ENCODE results near the gene RAB14. TPM values are rescaled to one million over a fixed set of nuclear protein-coding genes. Genes with fewer than 3 reads are reported as not detected.

The RAB14 gene
- total and polyA plus RNA-seq, 2 experiments from 2014 or later: 22.8 to 31.0 TPM

DNA sequence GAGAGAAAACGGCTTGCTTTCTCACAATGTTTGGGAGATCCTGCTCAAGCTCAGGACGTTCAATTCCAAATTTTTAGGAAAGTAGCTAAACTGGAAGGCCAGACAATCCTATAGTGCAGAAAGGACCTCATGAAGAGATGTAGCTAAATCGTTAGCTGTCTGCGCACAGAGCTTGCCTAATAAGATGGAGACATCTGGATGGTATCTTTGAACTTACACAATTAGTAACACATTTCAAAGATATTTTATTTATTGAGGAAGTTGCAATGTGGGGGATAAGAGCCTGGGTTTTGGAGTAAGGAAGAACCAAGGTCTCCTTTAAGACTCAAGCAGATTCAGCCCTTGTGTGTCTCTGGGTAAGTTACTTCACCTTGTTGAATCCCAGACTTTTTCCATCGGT, 28.6 kb upstream of the RAB14 start (continued):
- TF ChIP-seq, protein P1, sequence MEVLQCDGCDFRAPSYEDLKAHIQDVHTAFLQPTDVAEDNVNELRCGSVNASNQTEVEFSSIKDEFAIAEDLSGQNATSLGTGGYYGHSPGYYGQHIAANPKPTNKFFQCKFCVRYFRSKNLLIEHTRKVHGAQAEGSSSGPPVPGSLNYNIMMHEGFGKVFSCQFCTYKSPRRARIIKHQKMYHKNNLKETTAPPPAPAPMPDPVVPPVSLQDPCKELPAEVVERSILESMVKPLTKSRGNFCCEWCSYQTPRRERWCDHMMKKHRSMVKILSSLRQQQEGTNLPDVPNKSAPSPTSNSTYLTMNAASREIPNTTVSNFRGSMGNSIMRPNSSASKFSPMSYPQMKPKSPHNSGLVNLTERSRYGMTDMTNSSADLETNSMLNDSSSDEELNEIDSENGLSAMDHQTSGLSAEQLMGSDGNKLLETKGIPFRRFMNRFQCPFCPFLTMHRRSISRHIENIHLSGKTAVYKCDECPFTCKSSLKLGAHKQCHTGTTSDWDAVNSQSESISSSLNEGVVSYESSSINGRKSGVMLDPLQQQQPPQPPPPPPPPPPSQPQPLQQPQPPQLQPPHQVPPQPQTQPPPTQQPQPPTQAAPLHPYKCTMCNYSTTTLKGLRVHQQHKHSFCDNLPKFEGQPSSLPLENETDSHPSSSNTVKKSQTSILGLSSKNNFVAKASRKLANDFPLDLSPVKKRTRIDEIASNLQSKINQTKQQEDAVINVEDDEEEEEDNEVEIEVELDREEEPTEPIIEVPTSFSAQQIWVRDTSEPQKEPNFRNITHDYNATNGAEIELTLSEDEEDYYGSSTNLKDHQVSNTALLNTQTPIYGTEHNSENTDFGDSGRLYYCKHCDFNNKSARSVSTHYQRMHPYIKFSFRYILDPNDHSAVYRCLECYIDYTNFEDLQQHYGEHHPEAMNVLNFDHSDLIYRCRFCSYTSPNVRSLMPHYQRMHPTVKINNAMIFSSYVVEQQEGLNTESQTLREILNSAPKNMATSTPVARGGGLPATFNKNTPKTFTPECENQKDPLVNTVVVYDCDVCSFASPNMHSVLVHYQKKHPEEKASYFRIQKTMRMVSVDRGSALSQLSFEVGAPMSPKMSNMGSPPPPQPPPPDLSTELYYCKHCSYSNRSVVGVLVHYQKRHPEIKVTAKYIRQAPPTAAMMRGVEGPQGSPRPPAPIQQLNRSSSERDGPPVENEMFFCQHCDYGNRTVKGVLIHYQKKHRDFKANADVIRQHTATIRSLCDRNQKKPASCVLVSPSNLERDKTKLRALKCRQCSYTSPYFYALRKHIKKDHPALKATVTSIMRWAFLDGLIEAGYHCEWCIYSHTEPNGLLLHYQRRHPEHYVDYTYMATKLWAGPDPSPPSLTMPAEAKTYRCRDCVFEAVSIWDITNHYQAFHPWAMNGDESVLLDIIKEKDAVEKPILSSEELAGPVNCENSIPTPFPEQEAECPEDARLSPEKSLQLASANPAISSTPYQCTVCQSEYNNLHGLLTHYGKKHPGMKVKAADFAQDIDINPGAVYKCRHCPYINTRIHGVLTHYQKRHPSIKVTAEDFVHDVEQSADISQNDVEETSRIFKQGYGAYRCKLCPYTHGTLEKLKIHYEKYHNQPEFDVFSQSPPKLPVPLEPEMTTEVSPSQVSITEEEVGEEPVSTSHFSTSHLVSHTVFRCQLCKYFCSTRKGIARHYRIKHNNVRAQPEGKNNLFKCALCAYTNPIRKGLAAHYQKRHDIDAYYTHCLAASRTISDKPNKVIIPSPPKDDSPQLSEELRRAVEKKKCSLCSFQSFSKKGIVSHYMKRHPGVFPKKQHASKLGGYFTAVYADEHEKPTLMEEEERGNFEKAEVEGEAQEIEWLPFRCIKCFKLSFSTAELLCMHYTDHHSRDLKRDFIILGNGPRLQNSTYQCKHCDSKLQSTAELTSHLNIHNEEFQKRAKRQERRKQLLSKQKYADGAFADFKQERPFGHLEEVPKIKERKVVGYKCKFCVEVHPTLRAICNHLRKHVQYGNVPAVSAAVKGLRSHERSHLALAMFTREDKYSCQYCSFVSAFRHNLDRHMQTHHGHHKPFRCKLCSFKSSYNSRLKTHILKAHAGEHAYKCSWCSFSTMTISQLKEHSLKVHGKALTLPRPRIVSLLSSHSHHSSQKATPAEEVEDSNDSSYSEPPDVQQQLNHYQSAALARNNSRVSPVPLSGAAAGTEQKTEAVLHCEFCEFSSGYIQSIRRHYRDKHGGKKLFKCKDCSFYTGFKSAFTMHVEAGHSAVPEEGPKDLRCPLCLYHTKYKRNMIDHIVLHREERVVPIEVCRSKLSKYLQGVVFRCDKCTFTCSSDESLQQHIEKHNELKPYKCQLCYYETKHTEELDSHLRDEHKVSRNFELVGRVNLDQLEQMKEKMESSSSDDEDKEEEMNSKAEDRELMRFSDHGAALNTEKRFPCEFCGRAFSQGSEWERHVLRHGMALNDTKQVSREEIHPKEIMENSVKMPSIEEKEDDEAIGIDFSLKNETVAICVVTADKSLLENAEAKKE (CRISPR knock-in tag; IDR thresholded peaks at IDR 0.05): no peak
- no peak for TF ChIP-seq NANOG (IDR thresholded peaks at IDR 0.05; ENCODE audit: borderline replicate concordance)
- TF ChIP-seq EZH2 (IDR thresholded peaks at IDR 0.05; ENCODE audit: low read depth, unreplicated experiment): no peak
- TF ChIP-seq, protein P2, sequence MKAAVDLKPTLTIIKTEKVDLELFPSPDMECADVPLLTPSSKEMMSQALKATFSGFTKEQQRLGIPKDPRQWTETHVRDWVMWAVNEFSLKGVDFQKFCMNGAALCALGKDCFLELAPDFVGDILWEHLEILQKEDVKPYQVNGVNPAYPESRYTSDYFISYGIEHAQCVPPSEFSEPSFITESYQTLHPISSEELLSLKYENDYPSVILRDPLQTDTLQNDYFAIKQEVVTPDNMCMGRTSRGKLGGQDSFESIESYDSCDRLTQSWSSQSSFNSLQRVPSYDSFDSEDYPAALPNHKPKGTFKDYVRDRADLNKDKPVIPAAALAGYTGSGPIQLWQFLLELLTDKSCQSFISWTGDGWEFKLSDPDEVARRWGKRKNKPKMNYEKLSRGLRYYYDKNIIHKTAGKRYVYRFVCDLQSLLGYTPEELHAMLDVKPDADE (IDR thresholded peaks at IDR 0.05): no peak
- TF ChIP-seq REST (IDR thresholded peaks at IDR 0.05; ENCODE audit: unreplicated experiment): no peak
